ENCODE measurements around the gene NEDD4L.

NEDD4L gene

DNA sequence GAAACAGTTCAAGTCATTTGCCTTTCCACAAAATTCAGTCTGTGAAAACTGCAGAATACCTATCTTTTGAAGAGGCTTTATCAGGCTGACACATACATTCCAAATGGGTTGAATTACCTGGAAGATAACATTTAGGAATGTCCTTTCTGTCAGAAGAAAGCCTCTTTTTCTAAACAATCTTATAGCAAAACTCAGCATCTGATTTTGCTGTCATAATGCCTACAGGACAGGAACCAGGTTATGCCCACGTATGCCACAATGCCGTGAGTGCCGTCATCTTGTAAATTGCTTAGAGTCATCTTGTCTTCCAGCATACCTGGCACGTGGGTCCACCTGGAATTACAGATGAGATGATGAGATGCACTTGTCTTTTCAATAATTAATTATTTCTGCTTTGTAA, 309.6 kb downstream of the NEDD4L start:
- Histone ChIP-seq H3K36me3 (ENCODE audit: control insufficient read depth in 2 of 2, insufficient read depth in 1 of 2, low read length in 2 of 2) (peaks cover 10 to 48% of the 10 kb centered on the region in 2 experiments), H3K9me3 (ENCODE audit: control insufficient read depth, insufficient read depth, low read depth, low read length) (no peaks in the 10 kb centered on the region), H3K4me3 (ENCODE audit: low read depth, low read length) (no peak overlapping the region), H3K27ac (ENCODE audit: extremely low read depth, low read depth, low read length) (no peak overlapping the region), H3K4me1 (ENCODE audit: control insufficient read depth, insufficient read depth, low read length) (no peaks in the 10 kb centered on the region)
- ChIA-PET POLR2A (no interaction called here), CTCF (interaction anchor here (0.8 kb wide), 2 partner anchors 143 to 410 kb away, joined by 3 to 4 read pairs; no protein-coding TSS in a partner anchor)
- TF ChIP-seq ZBTB17 (tag by site-specific recombination; IDR thresholded peaks at IDR 0.05) (no peak), ZNF692 (tag by site-specific recombination; IDR thresholded peaks at IDR 0.05) (no peak), ZNF561 (tag by site-specific recombination; IDR thresholded peaks at IDR 0.05; ENCODE audit: borderline replicate concordance) (no peak), ZNF174 (tag by site-specific recombination; IDR thresholded peaks at IDR 0.05) (no peak), SETDB1 (IDR thresholded peaks at IDR 0.05; ENCODE audit: insufficient read length, low read length) (no peak), ZNF629 (tag by site-specific recombination; IDR thresholded peaks at IDR 0.05) (no peak), ZBTB7A (tag by site-specific recombination; IDR thresholded peaks at IDR 0.05; ENCODE audit: low read depth) (no peak)

DNA sequence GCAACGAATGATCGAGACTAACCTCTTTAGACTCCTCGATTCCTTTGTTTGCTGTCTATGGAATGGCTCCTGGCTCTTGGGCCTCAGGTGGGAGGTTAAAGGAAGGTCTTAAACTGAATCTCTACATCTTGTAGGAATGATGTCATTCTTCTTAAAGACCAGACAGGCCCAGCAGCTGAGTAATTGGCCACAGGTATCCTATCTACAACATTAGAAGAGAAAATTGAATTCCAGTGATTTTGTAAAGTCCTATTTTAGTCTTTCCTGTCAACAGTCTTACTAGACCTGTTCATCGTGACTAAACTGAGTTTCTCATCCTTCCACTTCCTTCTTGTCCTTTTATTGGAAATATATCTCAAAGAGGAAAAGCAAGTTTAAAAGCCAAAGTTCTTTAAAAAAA, 310.0 kb downstream of the NEDD4L start:
- POLR2A ChIA-PET = no interaction called here
- H3K36me3 ChIP-seq (ENCODE audit: control insufficient read depth in 2 of 2, insufficient read depth in 1 of 2, low read length in 2 of 2) = peaks cover 12 to 46% of the 10 kb centered on the region in 2 experiments

DNA sequence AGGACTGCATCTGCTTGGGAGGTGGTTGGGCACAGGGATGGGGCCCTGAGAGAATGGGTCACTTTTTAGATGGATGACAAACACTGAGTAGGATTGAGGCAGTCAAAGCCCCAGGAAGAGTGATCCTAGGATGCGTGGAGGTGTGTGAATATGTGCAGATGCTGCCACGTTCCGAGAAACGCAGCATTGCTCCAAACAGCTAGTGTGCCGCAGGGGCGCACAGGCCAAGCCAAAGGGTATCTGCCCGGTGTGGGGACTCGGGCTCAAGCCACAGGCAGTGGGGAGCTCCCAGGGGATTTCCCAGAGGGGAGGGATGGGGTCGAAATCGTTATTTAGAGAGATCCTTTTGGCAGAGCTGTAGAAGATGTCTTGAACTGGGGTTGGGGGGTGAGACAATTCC, 310.8 kb downstream of the NEDD4L start:
- Histone ChIP-seq H3K9me3 (ENCODE audit: control insufficient read depth, insufficient read depth, low read depth, low read length) (no peaks in the 10 kb centered on the region), H3K36me3 (ENCODE audit: control insufficient read depth in 2 of 2, insufficient read depth in 1 of 2, low read length in 2 of 2) (peaks cover 12 to 39% of the 10 kb centered on the region in 2 experiments), H3K4me3 (ENCODE audit: low read depth, low read length) (no peak overlapping the region), H3K27ac (ENCODE audit: extremely low read depth, low read depth, low read length) (no peak overlapping the region), H3K4me1 (ENCODE audit: control insufficient read depth, insufficient read depth, low read length) (peaks cover 3% of the 10 kb centered on the region; the same call in 1 of the 2 replicates)
- POLR2A ChIA-PET = no interaction called here
- CTCF ChIA-PET = interaction anchor here (0.7 kb wide), 2 partner anchors 11 to 13 kb away, joined by 3 to 7 read pairs; no protein-coding TSS in a partner anchor
- TF ChIP-seq ZBTB7A (tag by site-specific recombination; IDR thresholded peaks at IDR 0.05; ENCODE audit: low read depth) = no peak
- TF ChIP-seq, protein P1, sequence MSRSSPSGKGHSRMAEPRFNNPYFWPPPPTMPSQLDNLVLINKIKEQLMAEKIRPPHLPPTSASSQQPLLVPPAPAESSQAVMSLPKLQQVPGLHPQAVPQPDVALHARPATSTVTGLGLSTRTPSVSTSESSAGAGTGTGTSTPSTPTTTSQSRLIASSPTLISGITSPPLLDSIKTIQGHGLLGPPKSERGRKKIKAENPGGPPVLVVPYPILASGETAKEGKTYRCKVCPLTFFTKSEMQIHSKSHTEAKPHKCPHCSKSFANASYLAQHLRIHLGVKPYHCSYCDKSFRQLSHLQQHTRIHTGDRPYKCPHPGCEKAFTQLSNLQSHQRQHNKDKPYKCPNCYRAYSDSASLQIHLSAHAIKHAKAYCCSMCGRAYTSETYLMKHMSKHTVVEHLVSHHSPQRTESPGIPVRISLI (tag by site-specific recombination; IDR thresholded peaks at IDR 0.05) = no peak
- TF ChIP-seq AEBP2 (tag by site-specific recombination; IDR thresholded peaks at IDR 0.05; ENCODE audit: borderline replicate concordance) = no peak
- TF ChIP-seq ZNF670 (tag by site-specific recombination; IDR thresholded peaks at IDR 0.05; ENCODE audit: low read depth) = no peak
- TF ChIP-seq ZEB2 (tag by site-specific recombination; IDR thresholded peaks at IDR 0.05) = no peak
- no peak for TF ChIP-seq ZNF473 (tag by site-specific recombination; IDR thresholded peaks at IDR 0.05)
- no peak for TF ChIP-seq ZNF26 (tag by site-specific recombination; IDR thresholded peaks at IDR 0.05)
- no peak for TF ChIP-seq SCRT1 (tag by site-specific recombination; IDR thresholded peaks at IDR 0.05; ENCODE audit: borderline replicate concordance)

More for the DNA sequence above, 310.0 kb downstream of the NEDD4L start:
- TF ChIP-seq ZNF211 (tag by site-specific recombination; IDR thresholded peaks at IDR 0.05; ENCODE audit: low read depth) = no peak
- no peak for TF ChIP-seq ZNF366 (tag by site-specific recombination; conservative IDR thresholded peaks at IDR 0.05)
- TF ChIP-seq, protein P2, sequence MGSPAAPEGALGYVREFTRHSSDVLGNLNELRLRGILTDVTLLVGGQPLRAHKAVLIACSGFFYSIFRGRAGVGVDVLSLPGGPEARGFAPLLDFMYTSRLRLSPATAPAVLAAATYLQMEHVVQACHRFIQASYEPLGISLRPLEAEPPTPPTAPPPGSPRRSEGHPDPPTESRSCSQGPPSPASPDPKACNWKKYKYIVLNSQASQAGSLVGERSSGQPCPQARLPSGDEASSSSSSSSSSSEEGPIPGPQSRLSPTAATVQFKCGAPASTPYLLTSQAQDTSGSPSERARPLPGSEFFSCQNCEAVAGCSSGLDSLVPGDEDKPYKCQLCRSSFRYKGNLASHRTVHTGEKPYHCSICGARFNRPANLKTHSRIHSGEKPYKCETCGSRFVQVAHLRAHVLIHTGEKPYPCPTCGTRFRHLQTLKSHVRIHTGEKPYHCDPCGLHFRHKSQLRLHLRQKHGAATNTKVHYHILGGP (tag by site-specific recombination; IDR thresholded peaks at IDR 0.05) = no peak
- no peak for TF ChIP-seq ZNF544 (tag by site-specific recombination; IDR thresholded peaks at IDR 0.05)
- no peak for TF ChIP-seq ZBTB49 (tag by site-specific recombination; IDR thresholded peaks at IDR 0.05; ENCODE audit: low read depth)
- TF ChIP-seq ZNF221 (tag by site-specific recombination; IDR thresholded peaks at IDR 0.05; ENCODE audit: borderline replicate concordance) = no peak
- no peak for TF ChIP-seq MEIS1 (CRISPR knock-in tag; IDR thresholded peaks at IDR 0.05; ENCODE audit: borderline replicate concordance)
- Histone ChIP-seq H3K27ac (ENCODE audit: extremely low read depth, low read depth, low read length) (no peak overlapping the region), H3K4me3 (ENCODE audit: low read depth, low read length) (no peak overlapping the region), H3K9me3 (ENCODE audit: control insufficient read depth, insufficient read depth, low read depth, low read length) (no peaks in the 10 kb centered on the region), H3K4me1 (ENCODE audit: control insufficient read depth, insufficient read depth, low read length) (no peaks in the 10 kb centered on the region)
- CTCF ChIA-PET = interaction anchor here (0.7 to 0.8 kb wide), 4 partner anchors 10 to 410 kb away, joined by 3 to 7 read pairs (median 4); no protein-coding TSS in a partner anchor
